ENCODE data around the gene CEL. TPM values are rescaled to one million over a fixed set of nuclear protein-coding genes. Genes with fewer than 3 reads are reported as not detected.

Gene CEL
- total RNA-seq, 1 experiment from 2014 or later: 6.6 TPM

GRCh38 chr9:133050781-133051180 is 11.0 kb upstream of the CEL start (continued):
- TF ChIP-seq RELA (CRISPR knock-in tag; IDR thresholded peaks at IDR 0.05; ENCODE audit: borderline replicate concordance) (no peak), MAX (CRISPR knock-in tag; IDR thresholded peaks at IDR 0.05) (no peak), CREM (CRISPR knock-in tag; IDR thresholded peaks at IDR 0.05) (no peak), ZNF232 (CRISPR knock-in tag; IDR thresholded peaks at IDR 0.05) (no peak), MLX (CRISPR knock-in tag; IDR thresholded peaks at IDR 0.05) (no peak), CREB1 (CRISPR knock-in tag; IDR thresholded peaks at IDR 0.05) (no peak), ATF3 (CRISPR knock-in tag; conservative IDR thresholded peaks at IDR 0.05) (no peak), FOXJ3 (CRISPR knock-in tag; IDR thresholded peaks at IDR 0.05; ENCODE audit: borderline replicate concordance) (no peak)
- TF ChIP-seq, protein P1, sequence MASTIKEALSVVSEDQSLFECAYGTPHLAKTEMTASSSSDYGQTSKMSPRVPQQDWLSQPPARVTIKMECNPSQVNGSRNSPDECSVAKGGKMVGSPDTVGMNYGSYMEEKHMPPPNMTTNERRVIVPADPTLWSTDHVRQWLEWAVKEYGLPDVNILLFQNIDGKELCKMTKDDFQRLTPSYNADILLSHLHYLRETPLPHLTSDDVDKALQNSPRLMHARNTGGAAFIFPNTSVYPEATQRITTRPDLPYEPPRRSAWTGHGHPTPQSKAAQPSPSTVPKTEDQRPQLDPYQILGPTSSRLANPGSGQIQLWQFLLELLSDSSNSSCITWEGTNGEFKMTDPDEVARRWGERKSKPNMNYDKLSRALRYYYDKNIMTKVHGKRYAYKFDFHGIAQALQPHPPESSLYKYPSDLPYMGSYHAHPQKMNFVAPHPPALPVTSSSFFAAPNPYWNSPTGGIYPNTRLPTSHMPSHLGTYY (CRISPR knock-in tag; IDR thresholded peaks at IDR 0.05): no peak
- TF ChIP-seq, protein P2, sequence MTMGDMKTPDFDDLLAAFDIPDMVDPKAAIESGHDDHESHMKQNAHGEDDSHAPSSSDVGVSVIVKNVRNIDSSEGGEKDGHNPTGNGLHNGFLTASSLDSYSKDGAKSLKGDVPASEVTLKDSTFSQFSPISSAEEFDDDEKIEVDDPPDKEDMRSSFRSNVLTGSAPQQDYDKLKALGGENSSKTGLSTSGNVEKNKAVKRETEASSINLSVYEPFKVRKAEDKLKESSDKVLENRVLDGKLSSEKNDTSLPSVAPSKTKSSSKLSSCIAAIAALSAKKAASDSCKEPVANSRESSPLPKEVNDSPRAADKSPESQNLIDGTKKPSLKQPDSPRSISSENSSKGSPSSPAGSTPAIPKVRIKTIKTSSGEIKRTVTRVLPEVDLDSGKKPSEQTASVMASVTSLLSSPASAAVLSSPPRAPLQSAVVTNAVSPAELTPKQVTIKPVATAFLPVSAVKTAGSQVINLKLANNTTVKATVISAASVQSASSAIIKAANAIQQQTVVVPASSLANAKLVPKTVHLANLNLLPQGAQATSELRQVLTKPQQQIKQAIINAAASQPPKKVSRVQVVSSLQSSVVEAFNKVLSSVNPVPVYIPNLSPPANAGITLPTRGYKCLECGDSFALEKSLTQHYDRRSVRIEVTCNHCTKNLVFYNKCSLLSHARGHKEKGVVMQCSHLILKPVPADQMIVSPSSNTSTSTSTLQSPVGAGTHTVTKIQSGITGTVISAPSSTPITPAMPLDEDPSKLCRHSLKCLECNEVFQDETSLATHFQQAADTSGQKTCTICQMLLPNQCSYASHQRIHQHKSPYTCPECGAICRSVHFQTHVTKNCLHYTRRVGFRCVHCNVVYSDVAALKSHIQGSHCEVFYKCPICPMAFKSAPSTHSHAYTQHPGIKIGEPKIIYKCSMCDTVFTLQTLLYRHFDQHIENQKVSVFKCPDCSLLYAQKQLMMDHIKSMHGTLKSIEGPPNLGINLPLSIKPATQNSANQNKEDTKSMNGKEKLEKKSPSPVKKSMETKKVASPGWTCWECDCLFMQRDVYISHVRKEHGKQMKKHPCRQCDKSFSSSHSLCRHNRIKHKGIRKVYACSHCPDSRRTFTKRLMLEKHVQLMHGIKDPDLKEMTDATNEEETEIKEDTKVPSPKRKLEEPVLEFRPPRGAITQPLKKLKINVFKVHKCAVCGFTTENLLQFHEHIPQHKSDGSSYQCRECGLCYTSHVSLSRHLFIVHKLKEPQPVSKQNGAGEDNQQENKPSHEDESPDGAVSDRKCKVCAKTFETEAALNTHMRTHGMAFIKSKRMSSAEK (CRISPR knock-in tag; IDR thresholded peaks at IDR 0.05; ENCODE audit: borderline replicate concordance): no peak

DNA sequence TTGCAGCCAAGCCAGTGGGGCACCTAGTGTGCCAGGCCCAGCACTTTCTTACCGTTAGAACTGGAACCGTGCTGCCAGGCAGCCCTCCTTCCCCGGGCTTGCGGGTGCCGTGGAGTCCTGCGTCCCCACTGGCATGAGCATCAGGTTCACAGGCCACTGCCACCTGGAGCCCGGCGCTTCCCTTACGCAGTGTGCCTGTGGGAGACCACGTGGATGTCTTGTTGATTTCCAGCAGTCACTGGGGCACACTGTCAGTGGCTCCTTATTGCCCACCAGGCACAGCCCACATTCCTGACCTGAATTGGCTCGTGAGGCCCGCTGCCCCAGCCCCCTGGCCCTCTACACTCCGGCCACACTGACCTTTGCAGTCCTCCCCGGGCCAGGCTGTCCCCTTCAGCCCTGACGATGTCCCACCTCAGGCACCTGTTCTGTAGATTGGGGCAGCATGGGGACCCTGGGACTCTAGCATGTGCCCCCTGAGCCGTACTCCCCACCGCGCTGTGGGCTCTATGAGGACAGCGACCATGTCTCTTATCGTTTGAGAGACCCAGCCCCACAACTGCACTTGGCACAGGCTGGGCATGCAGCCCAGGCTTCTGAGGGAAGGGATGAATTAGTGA is 10.4 kb upstream of the CEL start:
- H3K4me1 Mint-ChIP-seq: no peaks in the 10 kb centered on the region
- TF ChIP-seq, protein P3, sequence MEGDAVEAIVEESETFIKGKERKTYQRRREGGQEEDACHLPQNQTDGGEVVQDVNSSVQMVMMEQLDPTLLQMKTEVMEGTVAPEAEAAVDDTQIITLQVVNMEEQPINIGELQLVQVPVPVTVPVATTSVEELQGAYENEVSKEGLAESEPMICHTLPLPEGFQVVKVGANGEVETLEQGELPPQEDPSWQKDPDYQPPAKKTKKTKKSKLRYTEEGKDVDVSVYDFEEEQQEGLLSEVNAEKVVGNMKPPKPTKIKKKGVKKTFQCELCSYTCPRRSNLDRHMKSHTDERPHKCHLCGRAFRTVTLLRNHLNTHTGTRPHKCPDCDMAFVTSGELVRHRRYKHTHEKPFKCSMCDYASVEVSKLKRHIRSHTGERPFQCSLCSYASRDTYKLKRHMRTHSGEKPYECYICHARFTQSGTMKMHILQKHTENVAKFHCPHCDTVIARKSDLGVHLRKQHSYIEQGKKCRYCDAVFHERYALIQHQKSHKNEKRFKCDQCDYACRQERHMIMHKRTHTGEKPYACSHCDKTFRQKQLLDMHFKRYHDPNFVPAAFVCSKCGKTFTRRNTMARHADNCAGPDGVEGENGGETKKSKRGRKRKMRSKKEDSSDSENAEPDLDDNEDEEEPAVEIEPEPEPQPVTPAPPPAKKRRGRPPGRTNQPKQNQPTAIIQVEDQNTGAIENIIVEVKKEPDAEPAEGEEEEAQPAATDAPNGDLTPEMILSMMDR (IDR thresholded peaks at IDR 0.05): no peak
- no peak for TF ChIP-seq NFYB (CRISPR knock-in tag; conservative IDR thresholded peaks at IDR 0.05; ENCODE audit: low read depth)

GRCh38 chr9:133051966-133052539 is 9.7 kb upstream of the CEL start:
- ChIA-PET CTCF (interaction anchor here (0.6 kb wide), 1 partner anchor 957 kb away, joined by 5 read pairs; no protein-coding TSS in a partner anchor), POLR2A (no interaction called here)
- Mint-ChIP-seq H3K27ac (no peak overlapping the region), H3K27me3 (ENCODE audit: low read depth) (no peaks in the 10 kb centered on the region), H3K4me3 (no peak overlapping the region), H3K9me3 (no peaks in the 10 kb centered on the region), H3K36me3 (peaks cover 56% of the 10 kb centered on the region), H3K4me1 (no peaks in the 10 kb centered on the region)
- ATAC-seq: no peak
- DNase-seq (ENCODE audit: low spot score): no peak
- TF ChIP-seq, protein P4, sequence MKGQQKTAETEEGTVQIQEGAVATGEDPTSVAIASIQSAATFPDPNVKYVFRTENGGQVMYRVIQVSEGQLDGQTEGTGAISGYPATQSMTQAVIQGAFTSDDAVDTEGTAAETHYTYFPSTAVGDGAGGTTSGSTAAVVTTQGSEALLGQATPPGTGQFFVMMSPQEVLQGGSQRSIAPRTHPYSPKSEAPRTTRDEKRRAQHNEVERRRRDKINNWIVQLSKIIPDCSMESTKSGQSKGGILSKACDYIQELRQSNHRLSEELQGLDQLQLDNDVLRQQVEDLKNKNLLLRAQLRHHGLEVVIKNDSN (CRISPR knock-in tag; IDR thresholded peaks at IDR 0.05): no peak
- no peak for TF ChIP-seq ATF2 (CRISPR knock-in tag; IDR thresholded peaks at IDR 0.05; ENCODE audit: borderline replicate concordance, low read depth)
- TF ChIP-seq ZNF232 (CRISPR knock-in tag; IDR thresholded peaks at IDR 0.05): no peak
- TF ChIP-seq IRF2 (CRISPR knock-in tag; IDR thresholded peaks at IDR 0.05; ENCODE audit: borderline replicate concordance, low read depth): no peak
- TF ChIP-seq MLX (CRISPR knock-in tag; IDR thresholded peaks at IDR 0.05): no peak
- TF ChIP-seq JUN (CRISPR knock-in tag; IDR thresholded peaks at IDR 0.05): no peak
- TF ChIP-seq NFYB (CRISPR knock-in tag; conservative IDR thresholded peaks at IDR 0.05; ENCODE audit: low read depth): no peak
- no peak for TF ChIP-seq NR2C2 (CRISPR knock-in tag; IDR thresholded peaks at IDR 0.05)

More for the DNA sequence above, 10.4 kb upstream of the CEL start:
- POLR2A ChIA-PET: no interaction called here
- Mint-ChIP-seq H3K27ac (no peak overlapping the region), H3K9me3 (no peaks in the 10 kb centered on the region), H3K27me3 (ENCODE audit: low read depth) (no peaks in the 10 kb centered on the region), H3K4me3 (no peak overlapping the region), H3K36me3 (peaks cover 60% of the 10 kb centered on the region)
- no peak for ATAC-seq
- DNase-seq (ENCODE audit: low spot score): no peak
- CTCF ChIA-PET: interaction anchor here (0.6 kb wide), 1 partner anchor 92 kb away, joined by 3 read pairs; no protein-coding TSS in a partner anchor
